HG03521 (cell line): ENCODE measurements around the gene PCDHGA1.
"Not testable (repeated sequence)": the region's sequence is repeated elsewhere in the genome, so short reads cannot be mapped to it uniquely, and the experiment has no call there.

ENCODE experiments used
- ATAC-seq: cut with Tn5 transposase; IDR thresholded peaks from one replicate; pipeline ENCODE4 v1.9.1; 2021; ENCODE audit warnings: mild to moderate bottlenecking, moderate library complexity; ENCODE audit not compliant: unreplicated experiment

PCDHGA1 gene

DNA sequence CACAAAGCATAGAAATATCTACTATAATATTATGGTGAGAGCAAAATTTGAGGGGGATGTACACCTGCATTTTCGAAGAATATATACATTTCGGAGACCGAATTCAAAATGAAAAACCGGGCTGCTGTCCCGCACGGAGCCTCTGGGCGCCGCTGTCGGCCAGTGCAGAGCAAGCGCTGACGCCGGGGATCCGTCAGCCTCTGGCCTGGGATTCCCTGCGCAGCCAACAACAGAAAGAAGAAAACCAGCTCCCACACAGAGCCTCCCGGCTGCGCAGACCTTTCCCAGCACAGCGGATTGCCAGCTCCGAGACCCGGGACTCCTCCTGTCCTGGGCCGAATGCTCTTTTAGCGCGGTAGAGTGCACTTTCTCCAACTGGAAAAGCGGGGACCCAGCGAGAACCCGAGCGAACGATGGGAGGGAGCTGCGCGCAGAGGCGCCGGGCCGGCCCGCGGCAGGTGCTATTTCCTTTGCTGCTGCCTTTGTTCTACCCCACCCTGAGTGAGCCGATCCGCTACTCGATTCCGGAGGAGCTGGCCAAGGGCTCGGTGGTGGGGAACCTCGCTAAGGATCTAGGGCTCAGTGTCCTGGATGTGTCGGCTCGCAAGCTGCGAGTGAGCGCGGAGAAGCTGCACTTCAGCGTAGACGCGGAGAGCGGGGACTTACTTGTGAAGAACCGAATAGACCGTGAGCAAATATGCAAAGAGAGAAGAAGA lies 77.6 kb downstream of the PCDHGA1 start, which contains the start of gene PCDHGB6:
TSS of gene PCDHGB6 (plus strand) at position 232 of the 716 bp plus-strand sequence. CDS start at position 414, 182 bp downstream.
- not testable (repeated sequence) for ATAC-seq

DNA sequence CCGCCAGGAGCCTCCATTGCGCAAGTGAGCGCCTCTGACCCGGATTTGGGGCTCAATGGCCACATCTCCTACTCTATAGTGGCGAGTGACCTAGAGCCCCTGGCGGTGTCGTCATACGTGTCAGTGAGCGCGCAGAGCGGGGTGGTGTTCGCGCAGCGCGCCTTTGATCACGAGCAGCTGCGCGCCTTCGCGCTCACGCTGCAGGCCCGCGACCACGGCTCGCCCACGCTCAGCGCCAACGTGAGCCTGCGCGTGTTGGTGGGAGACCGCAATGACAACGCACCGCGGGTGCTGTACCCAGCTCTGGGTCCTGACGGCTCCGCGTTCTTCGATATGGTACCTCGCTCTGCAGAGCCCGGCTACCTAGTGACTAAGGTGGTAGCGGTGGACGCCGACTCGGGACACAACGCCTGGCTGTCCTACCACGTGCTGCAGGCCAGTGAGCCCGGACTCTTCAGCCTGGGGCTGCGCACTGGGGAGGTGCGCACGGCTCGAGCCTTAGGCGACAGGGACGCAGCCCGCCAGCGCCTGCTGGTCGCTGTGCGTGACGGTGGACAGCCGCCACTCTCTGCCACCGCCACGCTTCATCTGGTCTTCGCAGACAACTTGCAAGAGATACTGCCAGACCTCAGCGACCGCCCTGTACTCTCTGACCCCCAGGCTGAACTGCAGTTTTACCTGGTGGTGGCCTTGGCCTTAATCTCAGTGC lies 79.4 kb downstream of the PCDHGA1 start:
- ATAC-seq: no peak

DNA sequence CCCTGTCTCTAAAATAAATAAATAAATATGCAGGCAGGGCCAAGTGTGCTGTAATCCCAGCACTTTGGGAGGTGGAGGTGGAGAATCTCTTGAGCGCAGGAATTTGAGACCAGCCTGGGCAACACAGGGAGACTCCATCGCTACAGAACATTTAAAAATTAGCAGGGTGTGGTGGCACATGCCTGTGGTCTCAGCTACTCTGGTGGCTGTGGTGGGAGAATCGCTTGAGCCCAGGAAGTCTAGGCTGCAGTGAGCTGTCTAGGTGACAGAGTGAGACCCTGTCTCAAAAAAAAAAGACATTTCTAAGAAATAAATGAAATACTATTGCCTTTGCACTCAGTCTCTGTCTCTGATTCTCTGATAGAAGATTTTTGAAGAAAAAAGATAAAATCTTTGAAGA lies 81.3 kb downstream of the PCDHGA1 start:
- ATAC-seq: no peak

DNA sequence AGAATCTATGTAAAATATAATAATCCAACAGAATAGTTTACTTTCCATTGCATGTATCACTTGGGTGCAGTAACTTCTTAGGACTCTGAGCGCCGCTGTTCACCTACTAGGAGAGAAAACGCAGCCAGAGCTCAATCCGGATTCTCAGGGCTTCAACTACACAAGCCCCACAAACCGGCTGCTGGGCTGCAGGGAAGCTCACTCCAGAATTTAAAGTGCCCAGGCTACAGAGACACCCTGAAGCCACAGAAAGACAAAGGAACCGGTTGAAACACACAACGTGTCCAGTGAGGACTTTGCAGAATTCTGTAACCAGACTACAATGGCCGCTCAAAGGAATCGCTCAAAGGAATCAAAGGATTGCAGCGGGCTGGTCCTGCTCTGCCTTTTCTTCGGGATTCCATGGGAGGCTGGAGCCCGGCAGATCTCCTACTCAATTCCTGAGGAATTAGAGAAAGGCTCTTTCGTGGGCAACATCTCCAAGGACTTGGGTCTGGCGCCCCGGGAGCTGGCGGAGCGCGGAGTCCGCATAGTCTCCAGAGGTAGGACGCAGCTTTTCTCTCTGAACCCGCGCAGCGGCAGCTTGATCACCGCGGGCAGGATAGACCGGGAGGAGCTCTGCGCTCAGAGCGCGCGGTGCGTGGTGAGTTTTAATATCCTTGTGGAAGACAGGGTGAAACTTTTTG lies 82.7 kb downstream of the PCDHGA1 start, which contains the start of gene PCDHGA10:
TSS of gene PCDHGA10 (plus strand) at position 134 of the 686 bp plus-strand sequence. CDS start at position 323, 189 bp downstream.
- ATAC-seq: peak; percentile 83

DNA sequence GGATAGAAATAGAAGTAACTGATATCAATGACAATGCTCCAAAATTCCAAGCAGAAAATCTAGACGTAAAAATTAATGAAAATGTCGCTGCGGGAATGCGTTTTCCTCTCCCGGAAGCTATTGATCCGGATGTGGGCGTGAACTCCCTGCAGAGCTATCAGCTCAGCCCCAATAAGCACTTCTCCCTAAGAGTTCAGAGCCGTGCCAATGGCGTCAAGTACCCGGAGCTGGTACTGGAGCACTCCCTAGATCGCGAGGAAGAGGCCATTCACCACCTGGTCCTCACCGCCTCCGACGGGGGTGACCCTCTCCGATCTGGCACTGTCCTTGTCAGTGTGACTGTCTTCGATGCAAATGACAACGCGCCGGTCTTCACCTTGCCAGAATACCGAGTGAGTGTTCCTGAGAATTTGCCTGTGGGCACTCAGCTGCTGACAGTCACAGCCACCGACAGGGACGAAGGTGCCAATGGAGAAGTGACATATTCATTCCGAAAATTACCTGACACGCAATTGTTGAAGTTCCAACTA lies 83.3 kb downstream of the PCDHGA1 start:
- ATAC-seq: no peak

DNA sequence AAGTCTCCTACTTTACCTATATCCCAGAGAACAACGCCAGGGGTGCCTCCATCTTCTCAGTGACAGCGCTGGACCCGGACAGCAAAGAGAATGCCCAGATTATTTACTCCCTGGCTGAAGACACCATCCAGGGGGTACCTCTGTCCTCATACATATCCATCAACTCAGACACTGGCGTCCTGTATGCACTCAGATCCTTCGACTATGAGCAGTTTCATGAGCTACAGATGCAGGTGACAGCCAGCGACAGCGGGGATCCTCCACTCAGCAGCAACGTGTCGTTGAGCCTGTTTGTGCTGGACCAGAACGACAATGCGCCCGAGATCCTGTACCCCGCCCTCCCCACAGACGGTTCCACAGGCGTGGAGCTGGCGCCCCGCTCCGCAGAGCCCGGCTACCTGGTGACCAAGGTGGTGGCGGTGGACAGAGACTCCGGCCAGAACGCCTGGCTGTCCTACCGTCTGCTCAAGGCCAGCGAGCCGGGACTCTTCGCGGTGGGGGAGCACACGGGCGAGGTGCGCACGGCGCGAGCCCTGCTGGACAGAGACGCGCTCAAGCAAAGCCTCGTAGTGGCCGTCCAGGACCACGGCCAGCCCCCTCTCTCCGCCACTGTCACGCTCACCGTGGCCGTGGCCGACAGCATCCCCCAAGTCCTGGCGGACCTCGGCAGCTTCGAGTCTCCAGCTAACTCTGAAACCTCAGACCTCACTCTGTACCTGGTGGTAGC lies 84.4 kb downstream of the PCDHGA1 start:
- ATAC-seq: not testable (repeated sequence)

DNA sequence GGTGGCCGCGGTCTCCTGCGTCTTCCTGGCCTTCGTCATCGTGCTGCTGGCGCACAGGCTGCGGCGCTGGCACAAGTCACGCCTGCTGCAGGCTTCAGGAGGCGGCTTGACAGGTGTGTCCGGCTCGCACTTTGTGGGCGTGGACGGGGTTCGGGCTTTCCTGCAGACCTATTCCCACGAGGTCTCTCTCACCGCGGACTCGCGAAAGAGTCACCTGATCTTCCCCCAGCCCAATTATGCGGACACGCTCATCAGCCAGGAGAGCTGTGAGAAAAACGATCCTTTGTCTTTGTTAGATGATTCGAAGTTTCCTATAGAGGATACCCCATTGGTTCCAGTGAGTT lies 84.9 kb downstream of the PCDHGA1 start:
- ATAC-seq: not testable (repeated sequence)

DNA sequence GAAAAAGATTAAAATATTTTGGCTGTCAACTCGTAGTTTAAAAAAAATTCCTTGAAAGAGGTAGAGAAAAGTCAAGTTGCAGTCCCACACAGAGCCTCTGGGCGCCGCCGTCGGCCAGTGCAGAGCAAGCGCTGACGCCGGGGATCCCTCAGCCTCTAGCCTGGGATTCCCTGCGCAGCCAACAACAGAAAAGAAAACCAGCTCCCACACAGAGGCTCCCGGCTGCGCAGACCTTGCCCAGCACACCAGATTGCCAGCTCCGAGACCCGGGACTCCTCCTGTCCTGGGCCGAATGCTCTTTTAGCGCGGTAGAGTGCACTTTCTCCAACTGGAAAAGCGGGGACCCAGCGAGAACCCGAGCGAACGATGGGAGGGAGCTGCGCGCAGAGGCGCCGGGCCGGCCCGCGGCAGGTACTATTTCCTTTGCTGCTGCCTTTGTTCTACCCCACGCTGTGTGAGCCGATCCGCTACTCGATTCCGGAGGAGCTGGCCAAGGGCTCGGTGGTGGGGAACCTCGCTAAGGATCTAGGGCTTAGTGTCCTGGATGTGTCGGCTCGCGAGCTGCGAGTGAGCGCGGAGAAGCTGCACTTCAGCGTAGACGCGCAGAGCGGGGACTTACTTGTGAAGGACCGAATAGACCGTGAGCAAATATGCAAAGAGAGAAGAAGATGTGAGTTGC lies 87.3 kb downstream of the PCDHGA1 start, which contains the start of gene PCDHGB7:
TSS of gene PCDHGB7 (plus strand) at position 184 of the 679 bp plus-strand sequence. CDS start at position 367, 183 bp downstream.
- ATAC-seq: peak; percentile 57

DNA sequence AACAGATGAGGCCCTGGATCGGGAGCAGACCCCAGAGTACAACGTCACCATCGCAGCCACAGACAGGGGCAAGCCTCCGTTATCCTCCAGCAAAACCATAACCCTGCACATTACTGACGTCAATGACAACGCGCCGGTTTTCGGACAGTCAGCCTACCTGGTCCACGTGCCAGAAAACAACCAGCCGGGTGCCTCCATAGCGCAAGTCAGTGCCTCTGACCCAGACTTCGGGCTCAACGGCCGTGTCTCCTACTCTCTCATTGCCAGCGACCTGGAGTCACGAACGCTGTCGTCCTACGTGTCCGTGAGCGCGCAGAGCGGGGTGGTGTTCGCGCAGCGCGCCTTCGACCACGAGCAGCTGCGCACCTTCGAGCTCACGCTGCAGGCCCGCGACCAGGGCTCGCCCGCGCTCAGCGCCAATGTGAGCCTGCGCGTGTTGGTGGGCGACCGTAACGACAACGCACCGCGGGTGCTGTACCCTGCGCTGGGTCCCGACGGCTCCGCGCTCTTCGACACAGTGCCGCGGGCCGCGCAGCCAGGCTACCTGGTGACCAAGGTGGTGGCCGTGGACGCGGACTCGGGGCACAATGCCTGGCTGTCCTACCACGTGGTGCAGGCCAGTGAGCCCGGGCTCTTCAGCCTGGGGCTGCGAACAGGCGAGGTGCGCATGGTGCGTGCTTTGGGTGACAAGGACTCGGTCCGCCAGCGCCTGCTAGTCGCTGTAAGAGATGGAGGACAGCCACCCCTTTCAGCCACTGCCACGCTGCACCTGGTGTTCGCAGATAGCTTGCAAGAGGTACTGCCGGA lies 89.0 kb downstream of the PCDHGA1 start:
- ATAC-seq: no peak

DNA sequence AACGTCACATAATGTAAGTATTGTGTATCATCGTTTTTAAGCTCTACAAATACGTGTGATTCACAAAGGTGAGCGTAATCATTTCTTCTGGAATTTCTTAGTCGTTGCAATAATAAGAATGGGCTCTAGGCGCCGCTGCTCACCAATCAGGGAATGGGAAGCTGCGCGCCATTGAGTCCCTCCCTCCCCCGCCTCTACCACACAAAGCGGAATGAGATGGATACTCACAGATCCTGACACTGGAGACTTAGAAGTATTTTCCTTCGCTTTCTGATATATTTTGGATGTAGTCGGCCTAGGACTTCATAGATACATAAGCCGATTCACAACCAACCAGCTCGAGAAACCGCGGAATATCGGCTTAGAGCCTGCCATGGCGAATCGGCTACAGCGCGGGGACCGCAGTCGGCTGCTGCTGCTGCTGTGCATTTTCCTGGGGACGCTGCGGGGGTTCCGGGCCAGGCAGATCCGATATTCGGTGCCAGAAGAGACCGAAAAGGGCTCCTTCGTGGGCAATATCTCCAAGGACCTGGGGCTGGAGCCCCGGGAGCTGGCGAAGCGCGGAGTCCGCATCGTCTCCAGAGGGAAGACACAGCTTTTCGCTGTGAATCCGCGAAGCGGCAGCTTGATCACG lies 90.7 kb downstream of the PCDHGA1 start, which contains the start of gene PCDHGA11:
TSS of gene PCDHGA11 (plus strand) at position 197 of the 634 bp plus-strand sequence. CDS start at position 374, 177 bp downstream.
- no peak for ATAC-seq

DNA sequence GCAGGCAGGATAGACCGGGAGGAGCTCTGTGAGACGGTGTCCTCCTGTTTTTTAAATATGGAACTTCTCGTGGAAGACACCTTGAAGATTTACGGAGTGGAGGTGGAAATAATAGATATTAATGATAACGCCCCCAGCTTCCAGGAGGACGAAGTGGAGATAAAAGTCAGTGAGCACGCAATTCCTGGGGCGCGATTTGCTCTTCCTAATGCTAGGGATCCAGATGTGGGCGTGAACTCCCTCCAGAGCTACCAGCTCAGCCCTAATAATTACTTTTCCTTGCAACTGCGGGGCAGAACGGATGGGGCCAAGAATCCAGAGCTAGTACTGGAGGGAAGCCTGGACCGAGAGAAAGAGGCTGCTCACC lies 91.2 kb downstream of the PCDHGA1 start:
- ATAC-seq: no peak

DNA sequence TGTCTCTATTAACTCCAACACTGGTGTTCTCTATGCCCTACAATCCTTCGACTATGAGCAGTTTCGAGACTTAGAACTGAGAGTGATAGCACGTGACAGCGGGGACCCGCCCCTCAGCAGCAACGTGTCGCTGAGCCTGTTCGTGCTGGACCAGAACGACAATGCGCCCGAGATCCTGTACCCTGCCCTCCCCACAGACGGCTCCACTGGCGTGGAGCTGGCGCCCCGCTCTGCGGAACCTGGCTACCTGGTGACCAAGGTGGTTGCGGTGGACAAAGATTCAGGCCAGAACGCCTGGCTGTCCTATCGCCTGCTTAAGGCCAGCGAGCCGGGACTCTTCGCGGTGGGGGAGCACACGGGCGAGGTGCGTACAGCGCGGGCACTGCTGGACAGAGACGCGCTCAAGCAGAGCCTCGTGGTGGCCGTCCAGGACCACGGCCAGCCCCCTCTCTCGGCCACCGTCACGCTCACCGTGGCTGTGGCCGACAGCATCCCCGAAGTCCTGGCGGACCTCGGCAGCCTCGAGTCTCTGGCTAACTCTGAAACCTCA lies 92.5 kb downstream of the PCDHGA1 start:
- no peak for ATAC-seq

DNA sequence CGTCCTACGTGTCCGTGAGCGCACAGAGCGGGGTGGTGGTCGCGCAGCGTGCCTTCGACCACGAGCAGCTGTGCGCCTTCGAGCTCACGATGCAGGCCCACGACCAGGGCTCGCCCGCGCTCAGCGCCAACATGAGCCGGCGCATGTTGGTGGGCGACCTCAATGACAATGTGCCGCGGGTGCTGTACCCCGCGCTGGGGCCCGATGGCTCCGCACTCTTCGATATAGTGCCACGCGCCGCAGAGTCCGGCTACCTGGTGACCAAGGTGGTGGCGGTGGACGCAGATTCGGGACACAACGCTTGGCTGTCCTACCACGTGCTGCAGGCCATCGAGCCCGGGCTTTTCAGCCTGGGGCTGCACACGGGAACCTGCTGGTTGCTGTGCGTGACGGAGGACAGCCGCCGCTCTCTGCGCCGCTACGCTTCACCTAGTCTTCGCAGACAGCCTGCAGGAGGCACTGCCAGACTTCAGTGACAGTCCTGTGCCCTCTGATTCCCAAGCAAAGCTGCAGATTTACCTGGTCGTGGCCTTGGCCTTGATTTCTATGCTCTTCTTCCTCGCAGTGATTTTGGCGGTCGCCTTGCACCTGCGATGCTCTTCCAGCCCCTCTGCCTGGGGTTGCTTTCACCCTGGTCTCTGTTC lies 97.6 kb downstream of the PCDHGA1 start:
- no peak for ATAC-seq

DNA sequence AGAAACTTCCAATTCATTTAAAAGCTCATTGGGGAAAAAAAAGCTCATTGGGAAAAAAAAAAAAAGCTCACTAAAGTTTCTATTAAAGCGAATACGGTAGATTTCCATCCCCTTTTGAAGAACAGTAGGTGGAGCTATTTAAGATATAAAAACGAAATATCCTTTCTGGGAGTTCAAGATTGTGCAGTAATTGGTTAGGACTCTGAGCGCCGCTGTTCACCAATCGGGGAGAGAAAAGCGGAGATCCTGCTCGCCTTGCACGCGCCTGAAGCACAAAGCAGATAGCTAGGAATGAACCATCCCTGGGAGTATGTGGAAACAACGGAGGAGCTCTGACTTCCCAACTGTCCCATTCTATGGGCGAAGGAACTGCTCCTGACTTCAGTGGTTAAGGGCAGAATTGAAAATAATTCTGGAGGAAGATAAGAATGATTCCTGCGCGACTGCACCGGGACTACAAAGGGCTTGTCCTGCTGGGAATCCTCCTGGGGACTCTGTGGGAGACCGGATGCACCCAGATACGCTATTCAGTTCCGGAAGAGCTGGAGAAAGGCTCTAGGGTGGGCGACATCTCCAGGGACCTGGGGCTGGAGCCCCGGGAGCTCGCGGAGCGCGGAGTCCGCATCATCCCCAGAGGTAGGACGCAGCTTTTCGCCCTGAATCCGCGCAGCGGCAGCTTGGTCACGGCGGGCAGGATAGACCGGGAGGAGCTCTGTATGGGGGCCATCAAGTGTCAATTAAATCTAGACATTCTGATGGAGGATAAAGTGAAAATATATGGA lies 100.2 kb downstream of the PCDHGA1 start, which contains the start of gene PCDHGA12:
TSS of gene PCDHGA12 (plus strand) at position 176 of the 782 bp plus-strand sequence. CDS start at position 429, 253 bp downstream.
- ATAC-seq: peak; percentile 84

DNA sequence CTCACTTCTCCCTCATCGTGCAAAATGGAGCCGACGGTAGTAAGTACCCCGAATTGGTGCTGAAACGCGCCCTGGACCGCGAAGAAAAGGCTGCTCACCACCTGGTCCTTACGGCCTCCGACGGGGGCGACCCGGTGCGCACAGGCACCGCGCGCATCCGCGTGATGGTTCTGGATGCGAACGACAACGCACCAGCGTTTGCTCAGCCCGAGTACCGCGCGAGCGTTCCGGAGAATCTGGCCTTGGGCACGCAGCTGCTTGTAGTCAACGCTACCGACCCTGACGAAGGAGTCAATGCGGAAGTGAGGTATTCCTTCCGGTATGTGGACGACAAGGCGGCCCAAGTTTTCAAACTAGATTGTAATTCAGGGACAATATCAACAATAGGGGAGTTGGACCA lies 101.0 kb downstream of the PCDHGA1 start:
- ATAC-seq: no peak

DNA sequence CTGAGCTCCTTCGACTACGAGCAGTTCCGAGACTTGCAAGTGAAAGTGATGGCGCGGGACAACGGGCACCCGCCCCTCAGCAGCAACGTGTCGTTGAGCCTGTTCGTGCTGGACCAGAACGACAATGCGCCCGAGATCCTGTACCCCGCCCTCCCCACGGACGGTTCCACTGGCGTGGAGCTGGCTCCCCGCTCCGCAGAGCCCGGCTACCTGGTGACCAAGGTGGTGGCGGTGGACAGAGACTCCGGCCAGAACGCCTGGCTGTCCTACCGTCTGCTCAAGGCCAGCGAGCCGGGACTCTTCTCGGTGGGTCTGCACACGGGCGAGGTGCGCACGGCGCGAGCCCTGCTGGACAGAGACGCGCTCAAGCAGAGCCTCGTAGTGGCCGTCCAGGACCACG lies 102.0 kb downstream of the PCDHGA1 start:
- not testable (repeated sequence) for ATAC-seq

DNA sequence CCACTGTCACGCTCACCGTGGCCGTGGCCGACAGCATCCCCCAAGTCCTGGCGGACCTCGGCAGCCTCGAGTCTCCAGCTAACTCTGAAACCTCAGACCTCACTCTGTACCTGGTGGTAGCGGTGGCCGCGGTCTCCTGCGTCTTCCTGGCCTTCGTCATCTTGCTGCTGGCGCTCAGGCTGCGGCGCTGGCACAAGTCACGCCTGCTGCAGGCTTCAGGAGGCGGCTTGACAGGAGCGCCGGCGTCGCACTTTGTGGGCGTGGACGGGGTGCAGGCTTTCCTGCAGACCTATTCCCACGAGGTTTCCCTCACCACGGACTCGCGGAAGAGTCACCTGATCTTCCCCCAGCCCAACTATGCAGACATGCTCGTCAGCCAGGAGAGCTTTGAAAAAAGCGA lies 102.4 kb downstream of the PCDHGA1 start:
- ATAC-seq: not testable (repeated sequence)
